H9 (cell line): Measurements from ENCODE around the gene KAZN. TPM values are rescaled to one million over a fixed set of nuclear protein-coding genes. Genes with fewer than 3 reads are reported as not detected.

Source experiments
- DNase-seq: peaks from one replicate; pipeline ENCODE4 v3.0.0-alpha.2; 2017
- H2AFZ ChIP-seq: one replicate; pipeline ENCODE4 v1.6.1; 2013; ENCODE audit warnings: mild to moderate bottlenecking, low read length, control low read depth, moderate library complexity
- H2AK5ac ChIP-seq: 2 replicates; pipeline ENCODE4 v1.6.1; 2013; ENCODE audit warnings: low read length, control low read depth, mixed read lengths; ENCODE audit not compliant: insufficient read length
- H2BK120ac ChIP-seq: one replicate; pipeline ENCODE4 v1.6.1; 2013; ENCODE audit warnings: low read depth, mild to moderate bottlenecking, low read length, control low read depth, inconsistent platforms; ENCODE audit not compliant: poor library complexity, severe bottlenecking
- H2BK12ac ChIP-seq: 2 replicates; pipeline ENCODE4 v1.6.1; 2013; ENCODE audit warnings: low read length, control low read depth, mixed read lengths, low read depth; ENCODE audit not compliant: insufficient read length
- H2BK15ac ChIP-seq: 2 replicates; pipeline ENCODE4 v1.6.1; 2013; ENCODE audit warnings: low read depth, low read length, control low read depth
- H2BK20ac ChIP-seq: one replicate; pipeline ENCODE4 v1.6.1; 2013; ENCODE audit warnings: low read depth, mild to moderate bottlenecking, low read length, control low read depth, inconsistent platforms; ENCODE audit not compliant: poor library complexity, severe bottlenecking
- H2BK5ac ChIP-seq: 2 replicates; pipeline ENCODE4 v1.6.1; 2013; ENCODE audit warnings: low read length, control low read depth, mixed read lengths; ENCODE audit not compliant: insufficient read length
- H3K14ac ChIP-seq: 2 replicates; pipeline ENCODE4 v1.6.1; 2013; ENCODE audit warnings: low read length, control low read depth; ENCODE audit not compliant: insufficient read depth
- H3K18ac ChIP-seq: 2 replicates; pipeline ENCODE4 v1.6.1; 2013; ENCODE audit warnings: low read depth, mild to moderate bottlenecking, mixed read lengths, low read length, control low read depth; ENCODE audit not compliant: insufficient read length
- H3K23ac ChIP-seq: 2 replicates; pipeline ENCODE4 v1.6.1; 2013; ENCODE audit warnings: low read length, control low read depth, mixed read lengths, low read depth; ENCODE audit not compliant: insufficient read length
- H3K23me2 ChIP-seq: 2 replicates; pipeline ENCODE4 v1.6.1; 2013; ENCODE audit warnings: low read depth, mild to moderate bottlenecking, mixed read lengths, low read length, control low read depth; ENCODE audit not compliant: insufficient read length, poor library complexity, severe bottlenecking
- H3K27ac ChIP-seq: 2 replicates; pipeline ENCODE4 v1.5.1; 2013; ENCODE audit warnings: low read length, control low read depth, mixed read lengths, low read depth; ENCODE audit not compliant: insufficient read length
- H3K27me3 ChIP-seq: 2 replicates; pipeline ENCODE4 v1.6.1; 2013; ENCODE audit warnings: low read length, control low read depth, inconsistent platforms; ENCODE audit not compliant: insufficient read depth
- H3K4ac ChIP-seq: 2 replicates; pipeline ENCODE4 v1.6.1; 2013; ENCODE audit warnings: low read depth, mild to moderate bottlenecking, control low read depth, inconsistent platforms, low read length, moderate library complexity
- H3K4me1 ChIP-seq: 2 replicates; pipeline ENCODE4 v1.6.1; 2013; ENCODE audit warnings: low read length, control low read depth, inconsistent platforms; ENCODE audit not compliant: insufficient read depth
- H3K4me2 ChIP-seq: 2 replicates; pipeline ENCODE4 v1.6.1; 2013; ENCODE audit warnings: low read length, control low read depth, mixed read lengths; ENCODE audit not compliant: insufficient read length, insufficient read depth
- H3K56ac ChIP-seq: 2 replicates; pipeline ENCODE4 v1.6.1; 2013; ENCODE audit warnings: low read depth, mild to moderate bottlenecking, mixed read lengths, low read length, control low read depth; ENCODE audit not compliant: insufficient read length
- H3K79me1 ChIP-seq: 2 replicates; pipeline ENCODE4 v1.6.1; 2013; ENCODE audit warnings: low read depth, mild to moderate bottlenecking, moderate library complexity, low read length, control low read depth, inconsistent platforms; ENCODE audit not compliant: insufficient read depth, poor library complexity, severe bottlenecking
- H3K79me2 ChIP-seq: 2 replicates; pipeline ENCODE4 v1.6.1; 2013; ENCODE audit warnings: low read length, control low read depth, inconsistent platforms; ENCODE audit not compliant: insufficient read depth
- H3K9ac ChIP-seq: 2 replicates; pipeline ENCODE4 v1.6.1; 2013; ENCODE audit warnings: low read length, control low read depth, mixed read lengths; ENCODE audit not compliant: insufficient read length; ENCODE audit errors: extremely low read depth
- H3K9me3 ChIP-seq: one replicate; pipeline ENCODE4 v1.6.1; 2013; ENCODE audit warnings: low read depth, low read length, inconsistent platforms; ENCODE audit not compliant: control insufficient read depth
- H3T11ph ChIP-seq: one replicate; pipeline ENCODE4 v1.6.1; 2013; ENCODE audit warnings: mild to moderate bottlenecking, low read length, control low read depth, inconsistent platforms
- H4K20me1 ChIP-seq: one replicate; pipeline ENCODE4 v1.6.1; 2013; ENCODE audit not compliant: control insufficient read depth, insufficient read length, insufficient read depth
- H4K5ac ChIP-seq: 2 replicates; pipeline ENCODE4 v1.6.1; 2013; ENCODE audit warnings: low read depth, mild to moderate bottlenecking, mixed read lengths, low read length, control low read depth; ENCODE audit not compliant: insufficient read length
- H4K8ac ChIP-seq: replicated peaks from 2 replicates; pipeline ENCODE4 v1.6.1; 2013; ENCODE audit warnings: low read length, control low read depth, mixed read lengths, low read depth; ENCODE audit not compliant: insufficient read length
- H4K91ac ChIP-seq: 2 replicates; pipeline ENCODE4 v1.6.1; 2013; ENCODE audit warnings: low read depth, mild to moderate bottlenecking, moderate library complexity, mixed read lengths, low read length, control low read depth; ENCODE audit not compliant: insufficient read length
- H3K27ac Mint-ChIP-seq, 3 experiments: 2 replicates in 2 of 3; 3 replicates in 1 of 3; pipeline ENCODE4 v1.8.0; 2020 to 2021; ENCODE audit warnings: mixed read lengths in 3 of 3, mild to moderate bottlenecking in 1 of 3, moderate library complexity in 1 of 3
- H3K27me3 Mint-ChIP-seq: 2 replicates; pipeline ENCODE4 v1.8.0; 2021; ENCODE audit warnings: low read depth, mild to moderate bottlenecking, moderate library complexity, mixed read lengths
- H3K36me3 Mint-ChIP-seq, 3 experiments: 2 replicates in 2 of 3; 3 replicates in 1 of 3; pipeline ENCODE4 v1.8.0; 2020 to 2021; ENCODE audit warnings: low read depth in 3 of 3, mixed read lengths in 3 of 3; ENCODE audit not compliant: insufficient read depth in 1 of 3
- H3K4me1 Mint-ChIP-seq, 2 experiments: 2 replicates each; pipeline ENCODE4 v1.8.0; 2020; ENCODE audit warnings: mixed read lengths in 2 of 2
- H3K4me3 Mint-ChIP-seq, 2 experiments: 2 replicates in 1 of 2; 3 replicates in 1 of 2; pipeline ENCODE4 v1.8.0; 2020 to 2021; ENCODE audit warnings: mild to moderate bottlenecking in 2 of 2, mixed read lengths in 2 of 2, moderate library complexity in 1 of 2
- H3K9me3 Mint-ChIP-seq, 2 experiments: 2 replicates in 1 of 2; 3 replicates in 1 of 2; pipeline ENCODE4 v1.8.0; 2020; ENCODE audit warnings: mild to moderate bottlenecking in 2 of 2, mixed read lengths in 2 of 2, moderate library complexity in 1 of 2
- CTCF ChIP-seq: fragments of 200-600 bp; sonication (generic); conservative IDR thresholded peaks from 3 replicates; pipeline ENCODE4 v1.8.0; 2021; ENCODE audit warnings: antibody characterized with exemption, mild to moderate bottlenecking
- WGBS: extraction: QIAGEN DNeasy Blood & Tissue Kit; methylation state at CpG from one replicate; pipeline ENCODE4 v1.1.7; 2013; ENCODE audit warnings: missing lambda C conversion rate, low lambda C conversion rate, mixed read lengths; ENCODE audit not compliant: insufficient read length; ENCODE audit errors: extremely low coverage; 5-methylcytosine and 5-hydroxymethylcytosine counted together
- total RNA-seq: library from RNA; stranded (reverse); gene quantifications from 2 replicates; pipeline ENCODE4 v1.2.1, GENCODE V29; 2021

The KAZN gene
- total RNA-seq, 1 experiment from 2014 or later: 7.6 TPM

- Histone ChIP-seq H3K27ac (no peak overlapping the region), H3K9me3 (no peaks in the 10 kb centered on the region), H3K79me1 (no peaks in the 10 kb centered on the region), H4K8ac (no peak overlapping the region), H3K18ac (no peak overlapping the region), H3K4me2 (no peak overlapping the region), H4K5ac (no peak overlapping the region), H2BK120ac (no peak overlapping the region), H2AK5ac (no peak overlapping the region), H3K27me3 (no peaks in the 10 kb centered on the region), H3K9ac (no peak overlapping the region), H3T11ph (no peak overlapping the region), H2AFZ (no peak overlapping the region), H3K56ac (no peak overlapping the region), H2BK15ac (no peak overlapping the region), H4K91ac (no peak overlapping the region), H4K20me1 (no peaks in the 10 kb centered on the region), H3K79me2 (no peaks in the 10 kb centered on the region), H3K23me2 (no peaks in the 10 kb centered on the region), H3K23ac (no peak overlapping the region), H3K14ac (no peak overlapping the region), H2BK5ac (no peak overlapping the region), H3K4me1 (no peaks in the 10 kb centered on the region), H3K4ac (no peak overlapping the region), H2BK12ac (no peak overlapping the region), H2BK20ac (no peak overlapping the region)
- no CpG with 5 or more reads among the region's 7 CpGs for WGBS
- TF ChIP-seq CTCF: no peak
- Mint-ChIP-seq H3K4me3 (no peak overlapping the region; a peak in 1 of 5 replicates), H3K4me1 (peaks cover 12 to 19% of the 10 kb centered on the region in 2 experiments), H3K36me3 (peaks cover 8 to 10% (median 9%) of the 10 kb centered on the region in 3 experiments; a peak in 6 of 7 replicates), H3K27ac (no peak overlapping the region; a peak in 1 of 7 replicates), H3K27me3 (peaks cover 4% of the 10 kb centered on the region), H3K9me3 (peaks cover 8 to 11% of the 10 kb centered on the region in 2 experiments)
- no peak for DNase-seq
Observed at GRCh38 chr1:14969006-14969405, 370.5 kb downstream of the KAZN start.
